Measurements from ENCODE around the gene DNAL4. TPM values are rescaled to one million over a fixed set of nuclear protein-coding genes. Genes with fewer than 3 reads are reported as not detected.

The DNAL4 gene
- total RNA-seq, 1 donor from 2014 or later, result 27.1 TPM

GRCh38 chr22:38755155-38755910 is 38.6 kb downstream of the DNAL4 start:
- Mint-ChIP-seq H3K4me1 (ENCODE audit: low read depth) (peaks cover 19% of the 10 kb centered on the region), H3K9me3 (ENCODE audit: low read depth) (no peaks in the 10 kb centered on the region), H3K4me3 (ENCODE audit: low read depth) (peak overlapping the region; percentile 73), H3K27me3 (no peaks in the 10 kb centered on the region), H3K27ac (peak overlapping the region; percentile 88), H3K36me3 (ENCODE audit: insufficient read depth) (peaks cover 2% of the 10 kb centered on the region)
- DNase-seq (ENCODE audit: low spot score, unreplicated experiment), result peak; percentile 51
- TF ChIP-seq CTCF (IDR thresholded peaks at IDR 0.05; ENCODE audit: unreplicated experiment), result no peak

- H3K27ac Mint-ChIP-seq, result peak overlapping the region; percentile 88
- H3K4me1 Mint-ChIP-seq (ENCODE audit: low read depth), result peaks cover 19% of the 10 kb centered on the region
- H3K36me3 Mint-ChIP-seq (ENCODE audit: insufficient read depth), result peaks cover 2% of the 10 kb centered on the region
- no peak for TF ChIP-seq CTCF (IDR thresholded peaks at IDR 0.05; ENCODE audit: unreplicated experiment)
- peak overlapping the region; percentile 73 for H3K4me3 Mint-ChIP-seq (ENCODE audit: low read depth)
- no peaks in the 10 kb centered on the region for H3K9me3 Mint-ChIP-seq (ENCODE audit: low read depth)
- H3K27me3 Mint-ChIP-seq, result no peaks in the 10 kb centered on the region
- no peak for DNase-seq (ENCODE audit: low spot score, unreplicated experiment)
Observed at GRCh38 chr22:38754751-38755154, 39.2 kb downstream of the DNAL4 start.

- Mint-ChIP-seq H3K4me3 (ENCODE audit: low read depth) (peak overlapping the region; percentile 73), H3K4me1 (ENCODE audit: low read depth) (peaks cover 19% of the 10 kb centered on the region), H3K27me3 (no peaks in the 10 kb centered on the region), H3K36me3 (ENCODE audit: insufficient read depth) (peaks cover 5% of the 10 kb centered on the region), H3K27ac (peak overlapping the region; percentile 70), H3K9me3 (ENCODE audit: low read depth) (no peaks in the 10 kb centered on the region)
- no peak for DNase-seq (ENCODE audit: low spot score, unreplicated experiment)
- no peak for TF ChIP-seq CTCF (IDR thresholded peaks at IDR 0.05; ENCODE audit: unreplicated experiment)
Observed at GRCh38 chr22:38753948-38754750, 39.8 kb downstream of the DNAL4 start.

GRCh38 chr22:38751422-38752346 is 42.3 kb downstream of the DNAL4 start:
- Mint-ChIP-seq H3K4me1 (ENCODE audit: low read depth) (peaks cover 17% of the 10 kb centered on the region), H3K9me3 (ENCODE audit: low read depth) (no peaks in the 10 kb centered on the region), H3K27me3 (no peaks in the 10 kb centered on the region), H3K4me3 (ENCODE audit: low read depth) (no peak overlapping the region), H3K36me3 (ENCODE audit: insufficient read depth) (peaks cover 7% of the 10 kb centered on the region), H3K27ac (peak overlapping the region; percentile 80)
- TF ChIP-seq CTCF (IDR thresholded peaks at IDR 0.05; ENCODE audit: unreplicated experiment), result no peak
- no peak for DNase-seq (ENCODE audit: low spot score, unreplicated experiment)

GRCh38 chr22:38751066-38751421 is 42.9 kb downstream of the DNAL4 start:
- peaks cover 7% of the 10 kb centered on the region for H3K36me3 Mint-ChIP-seq (ENCODE audit: insufficient read depth)
- H3K27ac Mint-ChIP-seq, result no peak overlapping the region
- no peaks in the 10 kb centered on the region for H3K27me3 Mint-ChIP-seq
- no peak for TF ChIP-seq CTCF (IDR thresholded peaks at IDR 0.05; ENCODE audit: unreplicated experiment)
- no peak for DNase-seq (ENCODE audit: low spot score, unreplicated experiment)
- H3K4me3 Mint-ChIP-seq (ENCODE audit: low read depth), result no peak overlapping the region
- no peaks in the 10 kb centered on the region for H3K9me3 Mint-ChIP-seq (ENCODE audit: low read depth)
- H3K4me1 Mint-ChIP-seq (ENCODE audit: low read depth), result peaks cover 14% of the 10 kb centered on the region
